Mucosa of stomach (tissue), 1 donor: ENCODE data around the gene SPAG16.
"Not testable (repeated sequence)": the region's sequence is repeated elsewhere in the genome, so short reads cannot be mapped to it uniquely, and the experiment has no call there.

Source experiments
- H3K27me3 ChIP-seq: one replicate; pipeline ENCODE4 v1.7.0; 2013; ENCODE audit warnings: mild to moderate bottlenecking, low read length; ENCODE audit not compliant: control insufficient read depth, insufficient read depth
- H3K36me3 ChIP-seq: one replicate; pipeline ENCODE4 v1.7.0; 2013; ENCODE audit warnings: low read length; ENCODE audit not compliant: control insufficient read depth, insufficient read depth
- H3K4me1 ChIP-seq: one replicate; pipeline ENCODE4 v1.7.0; 2013; ENCODE audit warnings: mild to moderate bottlenecking, low read length; ENCODE audit not compliant: control insufficient read depth, insufficient read depth
- H3K4me3 ChIP-seq: one replicate; pipeline ENCODE4 v1.7.0; 2013; ENCODE audit warnings: low read length
- H3K9ac ChIP-seq: one replicate; pipeline ENCODE4 v1.7.0; 2013; ENCODE audit warnings: mild to moderate bottlenecking, low read length, moderate library complexity
- H3K9me3 ChIP-seq: one replicate; pipeline ENCODE4 v1.7.0; 2013; ENCODE audit warnings: mild to moderate bottlenecking, low read length, moderate library complexity; ENCODE audit not compliant: control insufficient read depth
- donor health status: Pancreatic carcinoma.

SPAG16 gene

GRCh38 chr2:213316001-213316735 is 31.9 kb downstream of the SPAG16 start:
- Histone ChIP-seq H3K4me1 (peaks cover 17% of the 10 kb centered on the region), H3K4me3 (no peak overlapping the region), H3K9me3 (no peaks in the 10 kb centered on the region), H3K27me3 (no peaks in the 10 kb centered on the region), H3K9ac (no peak overlapping the region), H3K36me3 (no peaks in the 10 kb centered on the region)

GRCh38 chr2:213317929-213318328 is 33.7 kb downstream of the SPAG16 start:
- Histone ChIP-seq H3K27me3 (no peaks in the 10 kb centered on the region), H3K4me3 (no peak overlapping the region), H3K9me3 (no peaks in the 10 kb centered on the region), H3K9ac (no peak overlapping the region), H3K36me3 (no peaks in the 10 kb centered on the region), H3K4me1 (peaks cover 17% of the 10 kb centered on the region)

GRCh38 chr2:213320604-213321003 is 36.3 kb downstream of the SPAG16 start:
- Histone ChIP-seq H3K9me3 (no peaks in the 10 kb centered on the region), H3K4me1 (peaks cover 12% of the 10 kb centered on the region), H3K27me3 (no peaks in the 10 kb centered on the region), H3K9ac (no peak overlapping the region), H3K4me3 (no peak overlapping the region), H3K36me3 (no peaks in the 10 kb centered on the region)

- no peaks in the 10 kb centered on the region for H3K36me3 ChIP-seq
- no peaks in the 10 kb centered on the region for H3K9me3 ChIP-seq
- peaks cover 2% of the 10 kb centered on the region for H3K4me1 ChIP-seq
- no peak overlapping the region for H3K9ac ChIP-seq
- H3K4me3 ChIP-seq, result no peak overlapping the region
- no peaks in the 10 kb centered on the region for H3K27me3 ChIP-seq
These were observed 52.0 kb downstream of the SPAG16 start for GRCh38 chr2:213336253-213336770.

- Histone ChIP-seq H3K9ac (no peak overlapping the region), H3K27me3 (no peaks in the 10 kb centered on the region), H3K4me1 (no peaks in the 10 kb centered on the region), H3K4me3 (no peak overlapping the region), H3K36me3 (no peaks in the 10 kb centered on the region), H3K9me3 (no peaks in the 10 kb centered on the region)
These were observed 69.2 kb downstream of the SPAG16 start for GRCh38 chr2:213353419-213353818.

GRCh38 chr2:213376644-213377043 is 92.4 kb downstream of the SPAG16 start:
- no peak overlapping the region for H3K9ac ChIP-seq
- H3K27me3 ChIP-seq, result no peaks in the 10 kb centered on the region
- H3K36me3 ChIP-seq, result no peaks in the 10 kb centered on the region
- no peaks in the 10 kb centered on the region for H3K9me3 ChIP-seq
- H3K4me1 ChIP-seq, result no peaks in the 10 kb centered on the region
- H3K4me3 ChIP-seq, result no peak overlapping the region

GRCh38 chr2:213407027-213407426 is 122.8 kb downstream of the SPAG16 start:
- H3K4me3 ChIP-seq, H3K36me3 ChIP-seq, H3K4me1 ChIP-seq, H3K27me3 ChIP-seq, H3K9me3 ChIP-seq, H3K9ac ChIP-seq: not testable (repeated sequence)

- not testable (repeated sequence) for H3K4me1 ChIP-seq, H3K9me3 ChIP-seq, H3K36me3 ChIP-seq, H3K27me3 ChIP-seq, H3K4me3 ChIP-seq, H3K9ac ChIP-seq
These were observed 124.3 kb downstream of the SPAG16 start for GRCh38 chr2:213408426-213409070.

GRCh38 chr2:213410687-213411086 is 126.4 kb downstream of the SPAG16 start:
- not testable (repeated sequence) for H3K9ac ChIP-seq, H3K9me3 ChIP-seq, H3K27me3 ChIP-seq, H3K36me3 ChIP-seq, H3K4me1 ChIP-seq, H3K4me3 ChIP-seq

- no peaks in the 10 kb centered on the region for H3K9me3 ChIP-seq
- no peak overlapping the region for H3K9ac ChIP-seq
- no peaks in the 10 kb centered on the region for H3K27me3 ChIP-seq
- H3K4me1 ChIP-seq, result no peaks in the 10 kb centered on the region
- no peaks in the 10 kb centered on the region for H3K36me3 ChIP-seq
- no peak overlapping the region for H3K4me3 ChIP-seq
These were observed 127.5 kb downstream of the SPAG16 start for GRCh38 chr2:213411582-213412289.

- Histone ChIP-seq H3K27me3 (no peaks in the 10 kb centered on the region), H3K9me3 (no peaks in the 10 kb centered on the region), H3K9ac (no peak overlapping the region), H3K4me1 (no peaks in the 10 kb centered on the region), H3K4me3 (no peak overlapping the region), H3K36me3 (no peaks in the 10 kb centered on the region)
These were observed 130.8 kb downstream of the SPAG16 start for GRCh38 chr2:213415093-213415492.

GRCh38 chr2:213416832-213417231 is 132.6 kb downstream of the SPAG16 start:
- no peaks in the 10 kb centered on the region for H3K27me3 ChIP-seq
- H3K9me3 ChIP-seq, result no peaks in the 10 kb centered on the region
- H3K9ac ChIP-seq, result no peak overlapping the region
- H3K36me3 ChIP-seq, result no peaks in the 10 kb centered on the region
- H3K4me3 ChIP-seq, result no peak overlapping the region
- no peaks in the 10 kb centered on the region for H3K4me1 ChIP-seq
